ENCODE measurements around the gene ING2.

The ING2 gene

GRCh38 chr4:183527326-183527725 lies 22.5 kb downstream of the ING2 start:
- no peak for ATAC-seq
- no peak for TF ChIP-seq CSRNP3 (CRISPR knock-in tag; IDR thresholded peaks at IDR 0.05)

GRCh38 chr4:183532821-183533220 lies 28.0 kb downstream of the ING2 start:
- no peak; the same call in 2 of the 3 replicates for ATAC-seq

GRCh38 chr4:183533698-183534097 lies 28.8 kb downstream of the ING2 start:
- TF ChIP-seq ESRRG (CRISPR knock-in tag; IDR thresholded peaks at IDR 0.05) = no peak
- TF ChIP-seq CSDC2 (CRISPR knock-in tag; IDR thresholded peaks at IDR 0.05) = no peak
- no peak for TF ChIP-seq PPARA (CRISPR knock-in tag; IDR thresholded peaks at IDR 0.05; ENCODE audit: borderline replicate concordance)
- no peak for TF ChIP-seq SNAI2 (CRISPR knock-in tag; IDR thresholded peaks at IDR 0.05)
- no peak for TF ChIP-seq ZFP3 (CRISPR knock-in tag; IDR thresholded peaks at IDR 0.05)
- no peak for TF ChIP-seq ZNF8 (CRISPR knock-in tag; IDR thresholded peaks at IDR 0.05)
- ATAC-seq = no peak

More at GRCh38 chr4:183532821-183533220, 28.0 kb downstream of the ING2 start:
- TF ChIP-seq TOX (CRISPR knock-in tag; IDR thresholded peaks at IDR 0.05; ENCODE audit: borderline replicate concordance) (no peak), CREB5 (CRISPR knock-in tag; IDR thresholded peaks at IDR 0.05; ENCODE audit: low read depth) (no peak), POU6F1 (CRISPR knock-in tag; IDR thresholded peaks at IDR 0.05; ENCODE audit: borderline replicate concordance, low read depth) (no peak), TCF4 (CRISPR knock-in tag; IDR thresholded peaks at IDR 0.05; ENCODE audit: borderline replicate concordance) (no peak), CSDC2 (CRISPR knock-in tag; IDR thresholded peaks at IDR 0.05) (no peak), ARNTL (CRISPR knock-in tag; IDR thresholded peaks at IDR 0.05; ENCODE audit: borderline replicate concordance, low read depth) (no peak), OSR1 (CRISPR knock-in tag; IDR thresholded peaks at IDR 0.05) (no peak), ESRRG (CRISPR knock-in tag; IDR thresholded peaks at IDR 0.05) (no peak), ZFP3 (CRISPR knock-in tag; IDR thresholded peaks at IDR 0.05) (no peak), ZNF70 (CRISPR knock-in tag; IDR thresholded peaks at IDR 0.05) (no peak), BACH2 (CRISPR knock-in tag; IDR thresholded peaks at IDR 0.05; ENCODE audit: borderline replicate concordance) (no peak), PPARA (CRISPR knock-in tag; IDR thresholded peaks at IDR 0.05; ENCODE audit: borderline replicate concordance) (no peak), ISL1 (CRISPR knock-in tag; IDR thresholded peaks at IDR 0.05) (no peak), ZFP30 (CRISPR knock-in tag; IDR thresholded peaks at IDR 0.05) (no peak), ZNF565 (CRISPR knock-in tag; conservative IDR thresholded peaks at IDR 0.05; ENCODE audit: low read depth) (no peak), SNAI2 (CRISPR knock-in tag; IDR thresholded peaks at IDR 0.05) (no peak), ZNF8 (CRISPR knock-in tag; IDR thresholded peaks at IDR 0.05) (no peak), RARB (CRISPR knock-in tag; IDR thresholded peaks at IDR 0.05) (no peak), TSHZ2 (CRISPR knock-in tag; IDR thresholded peaks at IDR 0.05) (no peak), GLIS3 (CRISPR knock-in tag; IDR thresholded peaks at IDR 0.05) (no peak)

- no peak for TF ChIP-seq ZC3H10 (CRISPR knock-in tag; IDR thresholded peaks at IDR 0.05)
- no peak for TF ChIP-seq SNAI2 (CRISPR knock-in tag; IDR thresholded peaks at IDR 0.05)
- no peak for TF ChIP-seq ZNF565 (CRISPR knock-in tag; conservative IDR thresholded peaks at IDR 0.05; ENCODE audit: low read depth)
- no peak for TF ChIP-seq OSR1 (CRISPR knock-in tag; IDR thresholded peaks at IDR 0.05)
- TF ChIP-seq CSDC2 (CRISPR knock-in tag; IDR thresholded peaks at IDR 0.05) = no peak
- no peak for TF ChIP-seq ZNF8 (CRISPR knock-in tag; IDR thresholded peaks at IDR 0.05)
- TF ChIP-seq PPARA (CRISPR knock-in tag; IDR thresholded peaks at IDR 0.05; ENCODE audit: borderline replicate concordance) = no peak
- TF ChIP-seq ARNTL (CRISPR knock-in tag; IDR thresholded peaks at IDR 0.05; ENCODE audit: borderline replicate concordance, low read depth) = no peak
- TF ChIP-seq RARB (CRISPR knock-in tag; IDR thresholded peaks at IDR 0.05) = no peak
- TF ChIP-seq ZFP30 (CRISPR knock-in tag; IDR thresholded peaks at IDR 0.05) = no peak
- no peak for TF ChIP-seq BACH2 (CRISPR knock-in tag; IDR thresholded peaks at IDR 0.05; ENCODE audit: borderline replicate concordance)
- no peak for ATAC-seq
Observed at GRCh38 chr4:183540410-183541009, 35.7 kb downstream of the ING2 start.

Measured in SK-N-SH treated with all-trans-retinoic acid at 6 μM for 48 hours (cell line).